Measurements from ENCODE around the gene JAK1. TPM values are rescaled to one million over a fixed set of nuclear protein-coding genes. Genes with fewer than 3 reads are reported as not detected.

The JAK1 gene
- total and polyA plus RNA-seq, 10 of the 15 experiments (the other 5 are each of a cell fraction or from before 2014, with no cell fraction given): 9.6 to 45.5 (median 35.7) TPM

GRCh38 chr1:64948216-64948615, 18.1 kb downstream of the JAK1 start:
- DNase-seq (ENCODE audit: low read depth, low spot score) (no peak), ATAC-seq (no peak; the same call in 2 of the 3 replicates), FAIRE-seq (no peak)
- no peak overlapping the region for H3K4me3 ChIP-seq
- peaks cover 24% of the 10 kb centered on the region for H3K79me2 ChIP-seq (ENCODE audit: control insufficient read depth, insufficient read depth, low read length)
- POLR2A ChIA-PET: interaction anchor here (0.5 kb wide), 1 partner anchor 196 kb away, joined by 3 read pairs; no protein-coding TSS in a partner anchor
- peaks cover 17% of the 10 kb centered on the region; the same call in 1 of the 2 replicates for H3K4me1 ChIP-seq (ENCODE audit: control insufficient read depth, insufficient read depth, low read length)
- SMC1A ChIA-PET (ENCODE audit: uncharacterized antibody, unreplicated experiment): interaction anchor here (1.2 kb wide), 1 partner anchor 12 kb away, joined by 4 read pairs; no protein-coding TSS in a partner anchor
- H3K9me3 ChIP-seq (replicated peaks; ENCODE audit: control insufficient read depth, insufficient read depth, low read length): no peaks in the 10 kb centered on the region
- H2AFZ ChIP-seq (ENCODE audit: control insufficient read depth, low read depth, low read length): no peak overlapping the region
- no peaks in the 10 kb centered on the region for H3K36me3 ChIP-seq (ENCODE audit: control insufficient read depth in 2 of 2, insufficient read depth in 2 of 2, low read length in 1 of 2)
- H3K9ac ChIP-seq (ENCODE audit: control insufficient read depth, insufficient read depth, low read length): no peak overlapping the region
- RAD21 ChIA-PET (ENCODE audit: unreplicated experiment): interaction anchor here (1.0 kb wide), 1 partner anchor 13 kb away, joined by 3 read pairs; no protein-coding TSS in a partner anchor
- no peak overlapping the region for H3K27ac ChIP-seq (ENCODE audit: control insufficient read depth, insufficient read depth)
- in situ Hi-C loops (cut with MboI) (no loop called here), intact Hi-C loops (cut with micrococcal nuclease; ENCODE audit: unreplicated experiment) (no loop called here)
- WGBS (ENCODE audit: insufficient coverage, insufficient replicate concordance, low lambda C conversion rate, missing lambda C conversion rate): 88% methylated on average over 2 of the region's 2 CpGs
- CTCF ChIA-PET: no interaction called here
- no peak overlapping the region for H3K4me2 ChIP-seq (ENCODE audit: control insufficient read depth, insufficient read depth)
- BruUV-seq (replicated peaks): no TSS peak
- no peaks in the 10 kb centered on the region for H3K27me3 ChIP-seq (replicated peaks in 1 of 2; ENCODE audit: control insufficient read depth in 2 of 2, insufficient read depth in 2 of 2, low read length in 1 of 2)
- peaks cover 2% of the 10 kb centered on the region; the same call in 1 of the 2 replicates for H4K20me1 ChIP-seq (ENCODE audit: control insufficient read depth, insufficient read depth)
- TF ChIP-seq CHD2 (IDR thresholded peaks at IDR 0.05; ENCODE audit: borderline replicate concordance, low read depth, low read length) (no peak), TARDBP (IDR thresholded peaks at IDR 0.05; ENCODE audit: borderline replicate concordance) (no peak), BRCA1 (IDR thresholded peaks at IDR 0.05; ENCODE audit: low read depth, low read length) (no peak), SIN3A (IDR thresholded peaks at IDR 0.05; ENCODE audit: low read depth, low read length) (no peak), ZNF274 (IDR thresholded peaks at IDR 0.05; ENCODE audit: insufficient read depth, insufficient read length) (no peak), CTCF (IDR thresholded peaks at IDR 0.05 in 2 of 3, conservative IDR thresholded peaks at IDR 0.05 in 1 of 3; ENCODE audit: control insufficient read depth in 2 of 3, extremely low read depth in 1 of 3, insufficient read depth in 1 of 3, low read depth in 3 of 3, low read length in 3 of 3) (no peak), IKZF1 (conservative IDR thresholded peaks at IDR 0.05) (no peak), RELA (IDR thresholded peaks at IDR 0.05; ENCODE audit: borderline replicate concordance, partially characterized antibody) (no peak), HCFC1 (IDR thresholded peaks at IDR 0.05; ENCODE audit: low read length) (no peak), YBX1 (IDR thresholded peaks at IDR 0.05) (no peak), E4F1 (IDR thresholded peaks at IDR 0.05; ENCODE audit: borderline replicate concordance, partially characterized antibody) (no peak), USF2 (IDR thresholded peaks at IDR 0.05; ENCODE audit: borderline replicate concordance, low read depth, low read length) (no peak), IRF5 (IDR thresholded peaks at IDR 0.05; ENCODE audit: borderline replicate concordance) (no peak), TCF7 (IDR thresholded peaks at IDR 0.05; ENCODE audit: borderline replicate concordance) (no peak), SMC3 (IDR thresholded peaks at IDR 0.05; ENCODE audit: borderline replicate concordance, low read length) (no peak), PBX3 (IDR thresholded peaks at IDR 0.05; ENCODE audit: insufficient replicate concordance, low read depth, low read length) (no peak)
